ENCODE data around the gene AGAP1.

The AGAP1 gene

DNA sequence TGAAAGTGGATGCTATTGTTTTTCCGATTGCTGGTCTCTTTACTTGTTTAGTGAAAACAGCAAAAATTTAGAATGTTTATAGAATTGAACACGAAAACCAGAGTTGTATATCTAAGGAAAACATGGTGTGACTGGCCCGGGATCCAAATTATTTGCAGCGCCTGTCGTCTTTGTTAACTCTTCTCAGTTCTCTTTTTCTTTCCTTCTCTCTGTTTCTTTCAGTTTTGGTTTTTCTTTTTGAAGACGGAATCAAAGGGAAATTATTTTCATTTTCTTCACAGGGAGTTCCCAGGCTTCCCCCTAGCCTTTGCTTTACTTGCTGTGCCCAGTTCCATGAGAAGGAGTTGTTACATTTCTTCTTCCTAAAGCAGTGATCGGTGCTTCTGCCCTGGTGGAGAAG, 76.0 kb downstream of the AGAP1 start:
- no peak for DNase-seq (ENCODE audit: low read depth)

DNA sequence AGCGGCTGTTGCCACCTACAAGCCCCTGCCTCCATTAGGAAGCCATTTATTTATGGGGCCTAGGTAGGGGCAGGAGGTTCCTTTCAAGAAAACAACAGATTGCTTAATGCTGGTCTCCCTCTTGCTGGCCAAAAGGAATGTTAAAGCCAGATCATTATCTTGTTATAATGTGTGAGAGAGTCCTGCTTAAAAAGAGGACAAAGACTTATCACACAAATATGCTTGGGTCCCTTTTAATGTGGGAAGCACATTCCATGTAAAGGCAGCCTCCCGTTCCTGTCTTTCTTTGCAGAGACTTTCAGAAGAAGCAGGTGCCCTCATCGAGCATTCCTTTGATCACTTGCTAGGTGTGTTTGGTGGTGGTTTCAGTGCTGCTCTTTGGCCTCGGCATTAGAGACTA, 76.4 kb downstream of the AGAP1 start:
- DNase-seq (ENCODE audit: low read depth), result no peak

DNA sequence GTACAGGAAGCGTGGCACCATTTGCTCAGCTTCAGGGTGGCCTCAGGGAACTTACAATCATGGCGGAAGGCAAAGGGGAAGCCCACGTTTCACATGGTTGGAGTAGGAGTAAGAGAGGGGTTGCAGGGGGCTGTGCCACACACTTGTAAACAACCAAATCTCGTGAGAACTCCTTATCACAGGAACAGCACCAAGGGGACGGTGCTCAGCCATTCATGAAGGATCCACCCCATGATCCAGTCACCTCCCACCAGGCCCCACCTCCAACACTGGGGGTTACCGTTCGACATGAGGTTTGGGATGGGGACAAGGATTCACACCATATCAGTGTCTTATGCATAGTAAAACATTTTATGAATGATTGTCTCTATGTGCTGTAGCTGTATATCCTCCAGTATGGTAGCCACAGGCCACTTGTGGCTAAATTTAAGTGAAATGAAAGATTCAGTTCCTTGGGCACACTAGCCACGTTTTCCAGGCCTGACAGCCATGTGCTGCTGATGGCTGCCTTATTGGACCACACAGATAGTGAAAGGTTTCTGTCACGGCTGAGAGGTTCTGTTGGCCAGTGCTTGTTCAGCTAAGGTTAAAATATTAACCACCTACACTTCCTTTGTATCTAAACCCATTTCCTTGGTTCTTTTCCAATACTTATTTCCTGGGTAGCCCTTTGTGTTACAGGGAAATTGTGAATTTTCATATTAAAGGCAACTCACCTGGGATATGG, 77.3 kb downstream of the AGAP1 start:
- no peak for DNase-seq (ENCODE audit: low read depth)

DNA sequence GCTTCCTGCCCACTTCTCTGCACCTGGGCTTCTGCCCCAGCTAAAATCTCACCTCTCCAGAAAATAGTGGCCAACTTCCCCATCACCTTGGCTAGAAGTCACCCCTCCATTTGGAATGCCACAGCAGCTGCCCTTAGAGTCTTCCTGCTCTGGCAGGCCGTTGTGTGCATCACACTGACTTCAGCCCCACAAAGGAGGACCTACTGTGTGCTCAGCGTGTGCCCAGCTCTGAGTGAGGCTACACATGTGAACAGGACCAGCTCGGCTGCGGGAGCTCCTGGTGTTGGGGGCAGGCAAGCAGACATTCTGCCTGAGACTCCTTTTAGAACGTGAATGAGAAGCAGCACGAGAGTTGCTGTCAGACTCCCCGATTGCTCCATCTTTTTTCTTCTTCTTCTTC, 78.7 kb downstream of the AGAP1 start:
- DNase-seq (ENCODE audit: low read depth), result no peak

DNA sequence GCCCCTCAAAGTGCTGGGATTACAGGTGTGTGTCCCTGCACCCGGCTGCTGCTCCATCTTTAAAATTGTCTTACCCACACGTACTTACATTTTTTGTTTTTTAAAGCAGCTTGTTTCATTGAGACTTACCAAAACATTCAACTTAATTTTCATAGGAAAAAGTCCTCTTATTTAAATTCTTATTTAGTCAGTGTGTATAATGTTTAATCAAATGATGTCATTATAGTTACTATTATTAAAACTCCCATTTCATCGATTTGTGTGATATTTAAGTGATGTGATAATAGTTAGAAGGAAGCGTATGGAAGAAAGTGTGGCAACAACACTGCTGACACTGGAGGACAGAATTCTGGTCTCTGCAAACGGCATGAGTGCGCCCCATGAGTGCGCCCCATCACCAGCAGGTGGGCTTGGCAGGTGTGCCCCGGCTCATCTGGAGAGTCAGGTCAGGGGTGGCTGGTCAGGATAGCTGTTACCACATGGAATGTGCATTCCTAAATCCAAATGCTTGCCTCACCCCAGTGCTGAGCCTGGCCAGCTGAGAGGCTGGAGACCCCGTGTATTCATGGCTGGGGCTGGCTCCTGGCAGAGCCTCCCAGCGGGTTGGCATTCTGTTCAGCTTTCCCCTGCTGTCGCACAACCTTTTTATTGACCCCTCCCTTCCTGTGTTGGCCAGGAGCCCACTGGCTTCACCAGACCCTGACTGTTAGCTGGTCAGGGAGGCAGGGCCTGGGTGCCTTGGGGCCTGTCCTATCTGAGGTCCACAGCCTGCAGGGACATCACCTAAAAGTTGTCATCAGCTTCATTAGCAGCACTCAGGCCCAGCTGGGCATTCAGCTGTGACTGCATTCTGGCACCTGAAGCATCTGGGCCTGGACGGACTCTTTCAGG, 79.7 kb downstream of the AGAP1 start:
- DNase-seq (ENCODE audit: low read depth), result no peak

DNA sequence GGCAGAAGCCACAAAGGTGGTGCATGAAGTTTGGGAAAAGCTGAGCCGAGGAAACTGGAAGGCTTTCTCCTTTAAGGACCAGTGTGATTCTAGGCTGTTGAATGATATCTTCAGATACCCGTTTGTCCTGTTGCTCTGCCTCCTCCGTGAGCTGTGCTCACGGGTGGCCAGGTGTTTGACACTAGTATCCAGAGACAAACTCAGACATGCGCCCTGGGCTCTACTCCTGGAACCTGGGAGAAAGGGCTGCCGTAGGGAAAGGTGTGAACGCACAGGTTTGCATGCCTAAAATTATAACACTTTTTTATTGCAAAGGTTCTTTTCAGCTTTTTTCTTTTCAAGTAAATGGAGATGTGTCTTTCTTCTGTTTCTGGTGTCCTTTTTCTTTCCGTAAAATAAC, 81.6 kb downstream of the AGAP1 start:
- DNase-seq (ENCODE audit: low read depth), result no peak

DNA sequence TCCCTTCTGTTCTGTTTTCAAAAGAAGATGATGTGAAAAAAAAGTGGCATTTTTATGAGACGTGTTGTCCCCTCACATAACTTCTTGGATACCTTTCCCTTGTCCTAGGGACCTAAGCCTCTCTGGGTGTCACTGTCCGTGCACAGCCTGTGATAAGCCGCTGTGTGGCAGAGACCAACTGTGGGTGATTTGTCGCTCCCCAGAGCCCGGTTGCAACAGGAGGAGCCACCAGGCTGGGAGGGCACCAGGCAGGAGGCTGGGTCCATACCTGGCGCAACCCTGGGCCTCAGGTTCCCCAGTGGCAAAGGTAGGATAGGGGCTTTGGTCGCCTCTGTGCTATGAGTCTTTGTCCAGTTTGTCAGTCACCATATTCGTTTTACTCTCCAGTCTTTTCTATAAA, 82.1 kb downstream of the AGAP1 start:
- DNase-seq (ENCODE audit: low read depth), result no peak

DNA sequence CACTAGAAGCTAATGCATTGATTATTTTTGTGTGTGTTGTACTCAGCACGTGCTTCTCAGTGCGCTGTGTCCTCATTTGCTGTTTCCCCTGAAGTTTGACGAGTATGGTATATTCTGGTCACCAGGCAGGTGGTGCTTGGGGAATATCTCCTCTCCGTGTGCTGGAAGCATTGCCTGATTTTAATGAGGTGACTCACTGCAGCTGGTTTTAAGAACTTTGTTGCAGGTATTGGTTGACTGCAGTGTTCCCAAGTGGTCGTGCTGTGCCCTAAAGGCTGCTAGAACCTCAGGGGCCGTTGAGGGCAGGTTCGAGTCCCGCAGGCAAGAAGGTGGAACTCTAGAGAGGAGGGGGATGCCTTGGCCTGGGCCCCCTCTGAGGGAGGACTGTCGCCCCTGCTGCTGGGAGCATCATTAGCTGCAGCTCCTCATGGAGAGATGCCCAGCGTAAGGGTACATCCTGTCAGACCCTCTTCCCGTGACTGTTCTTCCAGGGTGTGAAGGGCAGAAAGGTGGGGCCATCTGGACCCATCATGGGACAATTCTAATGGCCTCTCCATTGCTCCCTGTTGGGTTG, 82.6 kb downstream of the AGAP1 start:
- no peak for DNase-seq (ENCODE audit: low read depth)

DNA sequence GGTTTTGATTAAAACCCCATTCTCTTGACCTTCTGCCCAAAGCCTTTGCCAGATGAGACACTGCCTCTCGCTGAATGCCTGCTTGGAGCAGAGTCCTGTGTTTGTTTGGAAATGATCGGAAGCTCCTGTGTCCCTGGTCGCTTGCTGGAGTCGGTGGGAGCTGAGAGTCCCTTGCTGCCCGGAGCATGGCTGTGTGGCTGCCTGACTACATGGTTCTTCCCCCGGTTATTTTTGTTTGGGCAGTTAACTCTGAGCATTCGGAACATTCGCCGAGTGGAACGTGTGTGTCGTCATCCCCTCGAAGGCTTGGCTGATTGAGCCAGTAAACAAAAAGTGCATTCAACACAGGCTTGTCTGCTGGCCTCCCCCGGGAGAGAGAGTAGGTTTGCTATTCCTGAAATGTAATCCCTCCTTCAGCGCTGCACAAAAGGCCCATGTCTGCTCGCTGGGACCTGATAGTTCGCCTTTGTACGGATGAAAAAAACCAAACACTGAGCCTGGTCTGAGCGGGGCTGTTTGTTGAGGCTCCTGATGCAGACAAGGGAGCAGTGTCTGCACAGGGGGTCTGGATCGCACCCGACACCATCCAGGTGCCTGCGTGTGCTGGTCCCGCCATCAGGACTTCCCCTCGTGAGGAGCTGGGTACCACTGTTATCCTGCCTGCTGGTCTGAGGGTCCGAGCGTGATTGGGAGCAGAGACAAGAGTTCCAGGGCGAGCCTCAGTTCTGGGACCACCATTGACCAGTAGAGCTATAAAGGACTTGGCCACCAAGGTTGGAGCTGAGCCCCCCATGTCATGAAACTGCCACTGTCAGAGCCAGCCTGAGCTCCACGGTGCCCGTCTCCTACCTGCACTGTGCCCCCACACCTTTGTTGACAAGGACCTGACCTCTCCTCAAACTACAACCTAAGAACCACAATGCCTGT, 83.8 kb downstream of the AGAP1 start:
- no peak for DNase-seq (ENCODE audit: low read depth)

DNA sequence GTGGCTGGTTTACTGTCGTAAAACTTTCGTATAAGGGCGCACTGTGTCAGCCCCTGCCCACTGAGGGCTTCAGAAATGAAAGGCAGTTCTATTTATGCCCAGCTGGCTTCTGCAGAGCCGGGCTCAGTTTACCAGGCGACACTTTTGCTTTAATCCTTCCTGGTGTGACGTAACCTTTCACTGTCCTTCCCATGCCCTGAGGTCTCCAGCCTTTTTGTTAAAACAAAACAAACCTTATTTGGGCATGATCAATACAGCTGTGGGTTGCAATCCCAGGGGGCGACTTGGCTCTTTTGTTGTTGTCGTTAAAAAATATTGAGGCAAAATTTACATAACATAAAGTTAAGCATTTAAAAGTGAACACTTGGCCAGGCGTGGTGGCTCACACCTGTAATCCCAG, 85.3 kb downstream of the AGAP1 start:
- DNase-seq (ENCODE audit: low read depth), result no peak

DNA sequence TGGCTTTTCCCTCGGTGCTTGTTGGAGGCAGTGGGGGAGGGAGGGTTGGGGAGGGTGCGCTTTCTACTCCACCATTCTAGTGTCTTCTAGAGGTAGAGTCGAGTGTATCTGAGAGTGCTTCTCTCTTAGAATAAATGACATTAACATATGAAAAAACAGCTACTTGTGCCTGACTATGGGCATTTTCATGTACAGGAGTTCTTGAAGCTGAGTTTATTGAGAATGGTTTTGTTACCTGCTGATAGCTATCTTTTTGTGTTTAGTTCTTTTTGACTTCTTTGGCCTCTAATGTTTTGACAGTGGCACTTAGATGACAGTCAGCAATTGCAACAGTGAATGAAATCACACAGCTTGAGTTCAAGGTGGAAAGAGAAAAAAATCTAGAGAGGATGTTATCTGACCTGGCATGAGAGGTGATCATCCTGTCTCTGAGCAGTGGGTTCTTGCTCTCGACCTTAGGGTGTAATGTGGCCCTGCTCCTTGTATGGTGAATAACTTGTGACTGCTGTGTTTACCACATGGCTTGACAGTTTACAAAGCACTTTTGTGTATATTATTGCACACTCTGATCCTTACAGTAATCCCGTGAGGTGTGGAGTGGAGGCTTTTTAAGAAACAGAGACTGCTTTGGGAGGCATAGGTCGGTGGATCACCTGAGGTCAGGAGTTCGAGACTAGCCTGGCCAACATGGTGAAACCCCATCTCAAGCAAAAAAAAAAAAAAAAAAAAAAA, 86.7 kb downstream of the AGAP1 start:
- DNase-seq (ENCODE audit: low read depth), result no peak

DNA sequence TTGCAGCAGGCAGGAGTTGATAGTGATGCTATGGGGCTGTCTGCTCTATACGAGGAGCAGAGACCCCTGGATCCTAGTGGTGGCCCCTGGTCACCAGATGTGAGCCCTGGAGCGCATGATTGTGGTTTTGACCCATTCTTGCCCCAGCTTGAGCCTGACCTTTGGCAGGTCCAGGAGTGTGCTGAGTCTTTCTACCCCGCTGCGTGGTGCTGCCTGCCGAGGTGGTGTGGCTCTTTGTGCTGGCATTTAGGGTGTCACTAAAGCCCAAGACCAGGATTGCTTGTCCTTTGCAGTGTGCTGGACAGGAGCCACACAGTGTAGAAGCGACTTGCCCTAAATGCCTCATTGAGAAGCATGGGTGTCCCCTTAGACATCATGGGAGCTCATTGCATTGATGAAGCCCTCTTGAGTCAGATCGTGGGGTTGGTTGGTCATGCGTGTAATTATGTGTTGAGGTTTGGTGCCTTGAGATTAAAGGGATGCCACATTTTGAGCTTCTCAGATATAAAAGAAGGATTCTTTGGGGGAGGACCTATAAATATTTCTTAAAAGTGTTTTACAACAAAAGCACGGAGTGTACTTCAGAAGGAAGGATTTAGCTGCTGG, 88.3 kb downstream of the AGAP1 start:
- no peak for DNase-seq (ENCODE audit: low read depth)

DNA sequence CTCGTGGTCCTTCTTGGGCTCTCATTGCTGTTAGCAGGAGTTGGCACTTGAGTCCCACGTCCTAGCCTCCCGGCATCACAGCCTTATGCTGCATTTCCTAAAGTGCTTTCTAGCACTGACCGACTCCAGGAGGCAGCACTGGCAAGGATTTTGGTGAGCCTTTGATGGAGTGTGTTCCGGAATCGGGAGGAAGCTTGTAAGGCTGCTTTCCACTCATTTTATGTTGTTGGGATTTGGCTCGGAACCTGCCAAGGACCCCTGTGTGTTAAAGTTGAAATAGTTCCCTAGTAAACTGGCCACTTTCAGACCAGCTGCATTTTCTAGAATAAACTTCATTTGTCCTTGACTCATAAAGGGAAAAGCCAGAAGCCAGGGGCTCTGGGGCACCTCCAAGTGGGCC, 88.9 kb downstream of the AGAP1 start:
- no peak for DNase-seq (ENCODE audit: low read depth)

DNA sequence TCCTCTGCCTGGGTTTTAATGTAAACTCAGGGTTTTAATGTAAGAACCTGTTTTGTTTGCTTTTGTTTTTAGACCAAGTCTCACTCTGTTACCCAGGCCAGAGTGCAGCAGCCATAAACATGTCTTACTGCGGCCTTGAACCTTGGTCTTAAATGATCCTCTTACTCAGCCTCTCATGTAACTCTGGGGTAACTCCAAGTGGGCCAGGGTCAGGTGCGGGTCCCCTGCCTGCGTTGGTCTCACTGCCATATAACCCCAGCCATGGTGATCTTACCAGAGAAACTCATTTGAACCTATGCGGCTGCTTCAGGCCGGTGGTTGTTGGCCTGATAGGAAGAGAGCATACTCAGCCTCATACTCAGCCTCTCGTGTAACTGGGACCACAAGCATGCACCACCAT, 89.3 kb downstream of the AGAP1 start:
- DNase-seq (ENCODE audit: low read depth), result no peak

DNA sequence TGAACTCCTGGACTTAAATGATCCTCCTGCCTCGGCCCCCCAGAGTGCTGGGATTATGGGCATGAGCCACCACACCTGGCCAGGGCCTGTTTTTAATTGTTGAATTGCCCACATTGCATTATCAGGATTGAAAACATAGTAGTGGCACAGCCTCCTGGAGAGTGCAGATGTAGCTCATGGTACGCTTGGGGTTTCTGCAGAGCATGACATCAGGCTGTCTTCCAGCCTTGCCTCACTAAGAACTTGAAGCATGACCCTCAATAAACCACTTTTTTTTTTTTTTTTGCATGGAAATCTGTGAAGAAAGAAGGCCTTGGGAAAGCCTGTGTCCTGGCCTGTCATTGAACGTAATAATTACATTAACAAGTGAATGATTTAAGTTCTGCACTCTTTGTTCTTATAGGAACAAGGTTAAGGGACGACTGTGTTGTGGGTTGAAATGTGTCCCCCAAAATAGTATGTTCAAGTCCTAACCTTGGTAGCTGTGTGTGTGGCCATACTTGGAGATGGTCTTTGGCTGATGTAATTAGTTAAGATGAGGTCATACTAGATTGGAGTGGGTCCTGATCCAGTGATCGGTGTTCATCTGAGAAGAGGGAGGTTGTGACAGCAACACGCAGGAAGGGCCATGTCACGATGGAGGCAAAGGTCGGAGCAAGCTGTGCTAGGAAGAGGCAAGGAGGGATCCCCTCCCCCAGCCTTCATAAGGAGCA, 90.2 kb downstream of the AGAP1 start:
- DNase-seq (ENCODE audit: low read depth), result no peak

DNA sequence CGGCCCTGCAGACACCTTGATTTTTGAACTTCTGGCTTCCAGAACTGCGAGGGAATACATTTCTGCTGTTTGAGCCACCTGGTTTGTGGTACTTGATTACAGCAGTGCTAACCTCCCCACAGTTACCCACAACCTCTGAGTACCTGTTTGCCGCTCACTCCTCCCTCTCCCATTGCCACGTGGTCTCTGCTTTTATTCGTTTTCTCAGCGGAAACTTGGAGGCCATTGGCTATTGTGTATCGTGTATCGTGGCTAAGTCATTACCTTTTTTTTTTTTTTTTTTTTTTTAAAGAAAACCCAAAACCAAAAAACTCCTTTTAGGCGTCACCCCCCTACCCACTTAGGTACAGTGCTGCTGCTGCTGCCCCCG, 90.8 kb downstream of the AGAP1 start:
- no peak for DNase-seq (ENCODE audit: low read depth)

DNA sequence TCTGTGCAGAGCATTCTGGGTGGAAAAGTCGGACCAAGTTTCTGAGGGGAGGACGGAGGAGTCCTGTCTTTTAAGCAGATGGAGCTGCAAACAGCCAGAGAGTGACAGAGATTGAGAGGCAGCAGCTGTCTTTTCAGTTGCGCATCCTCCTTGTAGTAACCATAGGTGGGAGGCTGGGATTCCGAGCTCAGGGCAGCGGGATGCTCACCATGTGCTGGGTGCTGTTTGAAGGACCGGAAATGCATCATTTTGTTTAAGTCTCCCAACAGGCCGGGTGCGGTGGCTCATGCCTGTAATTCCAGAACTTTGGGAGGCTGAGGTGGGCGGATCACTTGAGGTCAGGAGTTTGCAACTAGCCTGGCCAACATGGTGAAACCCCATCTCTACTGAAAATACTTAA, 93.4 kb downstream of the AGAP1 start:
- DNase-seq (ENCODE audit: low read depth), result no peak

DNA sequence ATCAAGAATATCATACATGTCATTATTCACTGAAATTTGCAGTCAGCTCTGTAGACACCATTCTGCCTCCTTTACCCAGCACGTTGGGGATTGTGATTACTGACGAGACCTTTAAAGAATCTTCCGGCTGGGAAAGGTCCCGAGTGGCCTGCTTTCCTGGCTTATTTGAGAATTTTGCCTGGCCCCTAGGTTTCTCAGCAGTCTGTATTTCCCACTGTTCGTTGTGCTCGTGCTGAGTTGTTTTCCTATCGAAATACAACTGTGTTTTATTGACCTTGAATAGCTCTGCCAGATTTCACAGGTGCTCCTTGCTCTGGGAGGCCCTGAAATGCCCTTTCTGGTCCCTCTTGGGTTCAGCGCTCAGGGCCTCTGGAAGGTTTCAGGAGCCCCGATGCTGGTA, 94.9 kb downstream of the AGAP1 start:
- no peak for DNase-seq (ENCODE audit: low read depth)

DNA sequence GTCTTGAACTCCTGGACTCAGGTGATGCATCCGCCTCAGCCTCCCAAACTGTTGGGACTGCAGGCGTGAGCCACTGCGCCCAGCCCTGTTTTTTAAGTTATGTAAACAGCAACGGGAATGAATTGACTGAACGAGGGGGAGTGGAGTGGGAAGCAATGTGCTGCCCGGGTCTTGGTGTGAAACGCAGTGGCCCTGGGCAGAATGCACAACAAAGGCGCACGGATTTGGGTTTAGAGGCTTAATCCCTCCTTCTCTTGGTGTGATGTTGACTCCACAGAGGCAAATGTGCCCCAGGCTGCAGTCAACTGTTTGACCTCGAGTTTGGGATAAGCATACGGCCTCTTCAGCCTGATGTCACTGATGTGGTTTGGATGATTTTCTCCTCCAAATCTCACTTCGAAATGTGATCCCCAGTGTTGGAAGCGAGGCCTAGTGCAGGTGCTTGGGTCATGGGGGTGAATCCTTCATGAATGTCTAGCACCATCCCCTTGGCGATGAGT, 97.4 kb downstream of the AGAP1 start:
- DNase-seq (ENCODE audit: low read depth), result no peak

DNA sequence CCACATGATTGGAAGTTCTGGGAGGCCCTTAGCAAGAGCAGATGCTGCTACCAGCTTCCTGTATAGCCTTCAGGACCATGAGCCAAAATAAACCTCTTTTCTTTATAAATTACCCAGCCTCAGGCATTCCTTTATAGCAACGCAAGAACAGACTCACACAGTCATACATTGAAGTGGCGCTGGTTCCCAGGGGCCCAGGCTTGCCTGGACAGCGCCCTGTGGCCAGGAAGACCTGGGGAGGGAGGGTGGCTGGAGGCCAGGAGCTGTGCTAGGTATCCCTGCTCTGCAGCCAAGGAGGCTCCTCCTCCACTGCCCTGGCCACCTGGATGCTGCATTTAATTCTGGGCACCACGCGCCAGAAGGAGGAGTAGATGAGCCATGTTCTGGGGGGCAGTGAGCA, 98.1 kb downstream of the AGAP1 start:
- no peak for DNase-seq (ENCODE audit: low read depth)
